HG02852 (cell line): Measurements from ENCODE around the gene NOL8.

Experiments
- ATAC-seq: cut with Tn5 transposase; IDR thresholded peaks from one replicate; pipeline ENCODE4 v1.9.1; 2021; ENCODE audit warnings: mild to moderate bottlenecking, moderate library complexity; ENCODE audit not compliant: unreplicated experiment

Gene NOL8

GRCh38 chr9:92325269-92325990, at the start of gene NOL8, which contains the start of gene CENPP:
NOL8 (minus strand) TSS chr9:92325350; CDS start chr9:92324161, 1,189 bp downstream.
CENPP (plus strand) TSS chr9:92325953.
- ATAC-seq = peak; percentile 94

- no peak for ATAC-seq
These were observed 48.0 kb upstream of the NOL8 start for GRCh38 chr9:92373167-92373566.

DNA sequence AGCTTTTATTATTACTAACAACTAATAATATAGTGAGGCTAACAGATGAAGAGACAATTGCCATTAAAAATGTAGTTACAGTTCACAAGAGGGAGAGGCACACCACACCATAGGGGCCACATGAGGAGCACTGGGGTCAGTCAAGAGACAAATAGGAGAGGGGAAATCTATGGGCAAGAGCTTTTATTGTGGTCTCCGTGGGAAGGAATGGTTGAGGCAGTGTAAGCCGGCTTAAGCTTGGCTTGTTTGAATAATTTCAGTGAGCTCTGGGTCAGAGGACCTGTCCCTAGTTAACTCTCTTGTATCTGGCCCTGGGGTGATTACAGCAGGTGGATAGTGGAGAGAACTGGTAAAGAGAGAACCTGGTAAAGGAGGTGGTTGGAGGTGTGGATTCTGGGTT, 43.9 kb upstream of the NOL8 start:
- ATAC-seq = no peak

DNA sequence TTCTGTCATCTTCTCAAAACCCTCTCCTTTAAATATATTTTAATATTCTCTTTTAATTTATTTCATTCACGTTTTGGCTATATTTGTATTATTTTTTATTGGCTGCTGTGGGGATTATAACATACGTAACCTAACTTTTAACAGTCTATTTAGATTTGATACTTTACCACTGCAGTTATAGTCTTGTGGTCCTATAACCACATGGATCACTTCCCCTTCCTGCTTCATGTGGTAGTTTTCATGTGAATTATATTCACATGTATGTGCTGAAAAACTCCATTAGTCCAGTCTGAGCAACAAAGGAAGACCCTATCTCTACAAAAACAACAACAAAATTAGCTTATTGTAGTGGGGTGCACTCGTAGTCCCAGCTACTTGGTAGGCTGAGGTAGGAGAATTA, 34.9 kb upstream of the NOL8 start:
- ATAC-seq = no peak

DNA sequence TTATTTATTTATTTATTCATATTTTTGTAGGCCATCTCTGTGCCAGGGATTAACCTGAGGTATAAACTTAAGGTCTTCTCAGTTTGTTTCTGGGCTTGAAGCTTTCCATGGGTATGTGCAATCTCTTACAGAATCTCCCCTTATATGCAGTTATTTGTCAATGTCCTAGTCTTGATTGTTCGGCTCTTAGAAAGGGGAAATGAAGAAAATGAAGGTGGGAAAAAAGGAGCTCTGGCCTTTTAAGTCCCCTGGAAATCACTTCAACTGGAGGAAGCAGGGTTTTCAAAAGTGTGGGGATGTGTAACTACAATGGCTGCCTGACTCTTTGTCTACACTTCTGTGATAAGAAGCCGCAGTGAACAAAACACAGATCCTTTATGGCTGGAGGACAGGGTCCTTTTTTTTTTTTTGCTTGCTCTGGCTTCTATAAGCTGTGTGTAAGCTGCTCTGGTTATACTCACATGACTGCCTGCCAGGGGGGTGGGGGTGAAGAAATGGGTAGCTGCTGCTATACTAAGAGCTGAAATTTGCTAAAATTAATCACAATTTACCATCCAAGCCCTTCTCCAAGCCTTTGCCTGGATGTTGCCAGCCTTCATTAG, 34.3 kb upstream of the NOL8 start:
- ATAC-seq = no peak

- no peak for ATAC-seq
These were observed 27.9 kb upstream of the NOL8 start for GRCh38 chr9:92353051-92353450.

DNA sequence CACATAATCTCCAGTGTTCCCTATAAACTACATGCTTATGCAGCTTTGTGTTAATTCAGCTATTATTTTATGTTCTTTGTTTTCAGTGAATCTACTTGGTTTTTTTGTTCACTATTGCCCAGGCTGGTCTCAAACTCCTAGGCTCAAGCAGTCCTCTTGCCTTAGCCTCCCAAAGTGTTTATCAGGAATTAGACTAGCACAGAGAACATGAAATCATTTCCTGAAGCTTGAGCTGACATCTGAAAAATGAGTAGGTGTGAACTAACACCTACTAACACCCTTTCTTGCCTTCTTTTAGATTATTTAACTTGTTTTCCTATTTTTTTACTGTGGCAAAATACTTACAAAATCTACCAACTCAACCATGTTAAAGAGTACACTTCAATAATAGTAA, 25.6 kb upstream of the NOL8 start:
- ATAC-seq = no peak

GRCh38 chr9:92349771-92350739, 24.9 kb upstream of the NOL8 start:
- ATAC-seq = no peak

DNA sequence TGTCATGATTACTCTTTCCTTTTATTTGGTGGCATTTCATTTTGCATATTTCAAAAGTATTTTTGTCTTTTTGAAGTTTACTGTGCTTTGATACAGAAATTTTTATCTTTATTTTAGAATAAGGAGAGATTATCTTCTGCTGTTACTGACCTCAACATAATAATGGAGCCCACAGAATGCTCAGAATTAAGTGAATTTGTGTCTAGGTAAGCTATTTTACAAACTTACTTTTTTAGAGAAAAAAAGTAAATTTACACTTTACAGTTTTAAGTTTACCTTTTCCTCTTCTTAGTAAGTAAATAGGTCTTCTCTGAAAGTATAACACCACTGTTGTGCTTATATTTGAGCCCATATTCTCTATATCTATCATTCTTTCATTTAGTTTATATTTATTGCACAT, 20.4 kb upstream of the NOL8 start:
- no peak for ATAC-seq

DNA sequence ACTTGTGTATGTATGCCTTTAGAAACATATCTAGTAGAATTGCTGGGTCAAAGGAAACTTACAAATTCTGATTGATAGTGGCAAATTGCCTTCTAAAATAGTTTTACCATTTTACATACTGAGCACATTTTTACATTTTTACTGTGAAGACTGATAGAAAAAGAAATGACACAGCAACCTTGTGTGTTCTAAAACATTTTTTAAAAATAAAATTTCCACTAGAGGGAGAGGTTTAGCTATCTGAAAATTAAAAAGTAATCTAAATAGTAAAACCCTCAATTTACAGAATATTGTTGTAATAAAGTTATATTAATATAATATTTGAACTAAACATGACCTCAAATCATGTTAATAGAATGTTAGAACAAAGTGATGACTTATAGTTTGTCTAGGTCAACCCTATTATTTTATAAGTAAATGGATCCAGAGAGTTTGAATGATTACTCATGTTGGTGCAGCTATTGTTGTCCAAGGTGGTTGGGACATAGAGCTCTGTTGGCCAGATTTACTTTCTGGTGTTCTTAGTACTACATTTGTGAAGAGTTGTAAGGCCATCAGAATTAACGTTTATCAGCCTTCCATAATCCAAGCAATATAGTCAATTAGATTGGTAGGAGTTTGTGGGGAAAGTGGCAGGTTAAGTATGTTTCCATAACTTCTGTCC, 17.8 kb upstream of the NOL8 start:
- ATAC-seq = no peak

GRCh38 chr9:92341578-92341977, 16.4 kb upstream of the NOL8 start:
- ATAC-seq = no peak

DNA sequence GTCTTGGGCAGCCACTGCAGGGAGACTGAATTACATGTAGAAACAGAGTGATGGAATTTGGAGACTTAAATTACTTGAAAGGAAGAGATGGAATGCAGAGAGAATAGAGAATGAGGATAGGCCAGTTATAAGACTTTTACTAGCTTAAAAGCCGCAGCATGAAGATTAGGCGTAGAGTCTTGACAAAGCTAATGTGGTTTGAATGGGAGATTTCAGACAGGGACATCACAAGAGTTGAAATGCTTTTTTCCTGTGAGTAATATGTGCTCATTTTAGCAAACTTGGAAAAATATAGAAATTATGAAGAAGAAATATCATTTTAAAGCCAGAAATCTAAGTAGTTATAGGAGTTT, 8.1 kb upstream of the NOL8 start:
- ATAC-seq = no peak

DNA sequence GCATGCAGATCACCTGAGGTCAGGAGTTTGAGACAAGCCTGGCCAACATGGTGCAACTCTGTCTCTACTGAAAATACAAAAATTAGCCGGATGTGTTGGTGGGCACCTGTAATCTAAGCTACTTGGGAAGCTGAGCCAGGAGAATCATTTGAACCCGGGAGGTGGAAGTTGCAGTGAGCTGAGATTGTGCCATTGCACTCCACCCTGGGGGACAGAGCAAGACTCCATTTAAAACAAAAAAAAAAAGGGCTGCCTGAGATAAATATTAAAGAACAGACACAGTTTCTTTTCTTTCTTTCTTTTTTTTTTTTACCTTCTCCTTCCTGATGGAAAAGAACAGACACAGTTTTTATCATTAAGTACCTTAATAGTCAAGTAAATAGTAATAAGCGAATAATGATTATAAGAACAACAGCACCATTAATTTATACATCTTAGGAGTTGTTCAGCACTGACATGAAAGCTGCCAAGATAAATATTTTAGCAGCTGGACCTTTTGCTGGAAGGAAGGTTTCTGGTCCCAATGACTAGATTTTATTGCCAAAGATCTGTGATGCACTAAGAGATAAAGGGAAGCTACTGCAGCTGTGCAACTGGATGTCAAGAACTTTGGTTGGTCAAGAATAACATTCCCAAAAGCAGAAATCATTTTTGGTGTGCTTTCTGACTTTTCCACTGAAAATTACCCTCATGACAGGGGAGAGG, 7.6 kb upstream of the NOL8 start:
- no peak for ATAC-seq

DNA sequence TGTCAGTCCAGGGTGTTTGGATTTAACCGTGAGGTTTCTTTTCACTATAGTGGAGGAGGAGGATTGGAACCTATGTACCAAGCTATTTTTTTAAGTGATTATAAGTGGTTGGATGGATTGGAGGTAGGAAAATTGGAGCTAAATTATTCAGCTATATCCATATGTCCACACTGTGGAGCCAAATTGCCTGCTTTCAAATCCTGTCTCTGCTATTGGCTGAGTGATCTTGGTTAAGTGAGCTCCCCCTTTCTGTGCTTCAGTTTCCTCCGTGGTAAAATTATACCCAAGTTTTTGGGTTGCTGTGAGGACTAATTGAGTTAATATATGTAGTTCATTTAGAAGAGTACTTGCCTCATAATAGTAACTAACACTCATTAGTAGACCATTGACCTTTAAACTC, 3.1 kb upstream of the NOL8 start:
- ATAC-seq = no peak

DNA sequence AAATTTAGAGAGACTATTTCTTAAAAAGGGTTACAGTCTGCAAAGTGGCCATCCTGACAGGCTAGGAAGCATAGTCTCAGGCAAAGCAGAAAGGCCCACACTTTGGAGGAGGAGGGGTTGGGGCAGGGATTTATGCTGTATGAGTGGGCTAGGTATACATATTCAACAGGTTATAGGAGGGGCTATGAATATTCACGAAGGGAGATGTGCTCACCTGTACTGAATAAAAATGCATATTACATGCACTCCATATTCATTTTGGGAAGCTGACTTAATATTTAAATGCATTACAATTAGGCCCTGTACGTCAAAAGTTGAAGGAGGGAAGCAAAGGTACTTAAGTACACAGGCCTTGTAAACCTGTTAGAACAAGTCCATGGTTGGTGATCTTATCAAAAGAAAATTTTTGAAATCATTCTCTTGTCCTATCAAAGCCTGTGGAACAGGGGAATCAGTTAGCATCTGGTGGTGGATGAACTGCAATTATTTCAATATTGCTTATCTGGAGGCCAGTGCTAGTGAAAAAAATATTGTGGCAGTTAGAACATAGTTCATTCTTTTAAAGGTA, 2.2 kb upstream of the NOL8 start:
- ATAC-seq = no peak

DNA sequence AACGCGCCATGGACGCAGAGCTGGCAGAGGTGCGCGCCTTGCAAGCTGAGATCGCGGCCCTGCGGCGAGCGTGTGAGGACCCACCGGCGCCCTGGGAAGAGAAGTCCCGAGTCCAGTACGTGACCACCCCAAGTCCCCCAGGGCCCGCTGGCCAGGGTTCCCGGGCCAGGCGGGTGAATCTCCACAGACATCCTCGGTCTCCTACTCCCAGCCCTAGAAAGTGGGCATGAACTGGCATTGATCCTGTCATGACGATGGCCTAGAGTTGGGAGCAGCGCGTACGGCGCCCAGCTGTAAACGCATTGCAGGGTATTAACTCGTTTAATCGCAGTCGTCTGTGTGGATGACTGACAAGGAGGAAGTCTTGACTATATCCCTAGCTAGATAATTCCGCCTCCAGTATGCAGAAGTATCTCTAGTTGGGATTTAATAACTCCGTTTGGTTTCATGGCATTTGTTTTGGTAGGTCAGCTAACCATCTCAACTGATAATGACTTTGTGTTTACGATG, 896 bp upstream of the NOL8 start:
- ATAC-seq = no peak

GRCh38 chr9:92324889-92325268, 271 bp downstream of the NOL8 start:
- ATAC-seq = peak; percentile 13

GRCh38 chr9:92324431-92324830, 719 bp downstream of the NOL8 start:
- ATAC-seq = no peak

- no peak for ATAC-seq
These were observed 9.7 kb downstream of the NOL8 start for GRCh38 chr9:92315456-92315855.

GRCh38 chr9:92313624-92314012, 11.5 kb downstream of the NOL8 start:
- no peak for ATAC-seq
